Suprapubic skin (tissue), 3 donors: Measurements from ENCODE around the gene ERC2.

ENCODE experiments used
- CTCF ChIP-seq, 2 donors: fragments of 200-600 bp in 1 of 2; fragments of 450-650 bp in 1 of 2; sonication (generic) in 1 of 2; IDR thresholded peaks; one replicate each; pipeline ENCODE4 v1.5.1; 2016 to 2019; ENCODE audit warnings: antibody characterized with exemption in 2 of 2, mild to moderate bottlenecking in 1 of 2, moderate library complexity in 1 of 2
- EP300 ChIP-seq: sonication (generic); formaldehyde crosslinking; IDR thresholded peaks from one replicate; pipeline ENCODE4 v1.6.1; 2017; ENCODE audit warnings: antibody characterized with exemption
- POLR2A ChIP-seq, 2 donors: fragments of 450-650 bp; IDR thresholded peaks; one replicate each; pipeline ENCODE4 v1.6.1; 2017; ENCODE audit warnings: antibody characterized with exemption in 2 of 2, mild to moderate bottlenecking in 2 of 2, moderate library complexity in 2 of 2

GRCh38 chr3:55899887-55900286 is 568.4 kb downstream of the ERC2 start:
- TF ChIP-seq POLR2A (IDR thresholded peaks at IDR 0.05) (no peak), CTCF (IDR thresholded peaks at IDR 0.05) (no peak), EP300 (no peak)
